HL-60 (cell line): ENCODE data around the gene MRPL20.
A peak's percentile ranks its signal among the peaks of the same experiment; 100 is the strongest.

Source experiments
- DNase-seq, 2 experiments: peaks; one replicate each; pipeline ENCODE4 v3.0.0-alpha.2; 2010 to 2020; ENCODE audit warnings: low read depth in 1 of 2, low spot score in 1 of 2
- H3K27ac ChIP-seq: fragments of 250-450 bp; sonication (Bioruptor Pico); replicated peaks from 2 replicates; pipeline ENCODE4 v1.5.1; 2020; ENCODE audit warnings: mild to moderate bottlenecking, moderate library complexity
- H3K27me3 ChIP-seq: fragments of 250-450 bp; sonication (Bioruptor Pico); 2 replicates; pipeline ENCODE4 v1.5.1; 2021; ENCODE audit warnings: mild to moderate bottlenecking, moderate library complexity; ENCODE audit not compliant: insufficient read depth, poor library complexity, severe bottlenecking
- H3K4me3 ChIP-seq: replicated peaks from 2 replicates; pipeline ENCODE4 v1.5.1; 2011; ENCODE audit warnings: mild to moderate bottlenecking, control low read depth, low read length; ENCODE audit not compliant: insufficient read depth
- GABPA ChIP-seq: IDR thresholded peaks from 2 replicates; pipeline ENCODE4 v1.6.1; 2012; ENCODE audit warnings: low read depth
- POLR2AphosphoS5 ChIP-seq: IDR thresholded peaks from 2 replicates; pipeline ENCODE4 v1.6.1; 2012; ENCODE audit warnings: low read depth
- SPI1 ChIP-seq: IDR thresholded peaks from 2 replicates; pipeline ENCODE4 v1.6.1; 2012; ENCODE audit warnings: low read depth, mild to moderate bottlenecking, borderline replicate concordance
- TF ChIP-seq, protein P1 (sequence below): IDR thresholded peaks from one replicate; pipeline ENCODE4 v1.5.1; 2011; ENCODE audit warnings: low read length, control low read depth, inconsistent platforms; ENCODE audit not compliant: insufficient read depth
- TF ChIP-seq, protein P2 (sequence below): IDR thresholded peaks from 2 replicates; pipeline ENCODE4 v1.6.1; 2012; ENCODE audit warnings: low read depth; ENCODE audit not compliant: insufficient replicate concordance

Gene MRPL20

DNA sequence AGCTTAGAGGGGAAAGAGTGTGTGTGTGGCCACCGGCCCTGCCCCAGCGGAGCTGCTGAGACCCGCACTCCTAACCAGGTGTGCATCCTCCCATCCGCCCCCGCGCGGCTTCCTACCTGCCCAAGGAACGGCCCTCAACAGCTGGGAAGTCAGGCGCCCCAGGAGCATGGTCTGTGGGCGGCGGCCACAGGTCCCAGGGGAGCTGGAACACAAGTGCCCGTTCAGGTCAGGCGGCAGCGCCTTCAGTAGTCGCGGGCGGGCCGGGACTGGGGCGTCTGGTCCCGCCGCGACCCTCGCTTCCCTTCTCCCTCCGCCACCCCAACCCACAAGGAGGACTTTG lies 32.5 kb downstream of the MRPL20 start:
- H3K4me3 ChIP-seq: peak overlapping the region; percentile 98
- H3K27ac ChIP-seq: peak overlapping the region; percentile 91
- peak; percentile 16 to 47 for DNase-seq
- TF ChIP-seq, protein P1, sequence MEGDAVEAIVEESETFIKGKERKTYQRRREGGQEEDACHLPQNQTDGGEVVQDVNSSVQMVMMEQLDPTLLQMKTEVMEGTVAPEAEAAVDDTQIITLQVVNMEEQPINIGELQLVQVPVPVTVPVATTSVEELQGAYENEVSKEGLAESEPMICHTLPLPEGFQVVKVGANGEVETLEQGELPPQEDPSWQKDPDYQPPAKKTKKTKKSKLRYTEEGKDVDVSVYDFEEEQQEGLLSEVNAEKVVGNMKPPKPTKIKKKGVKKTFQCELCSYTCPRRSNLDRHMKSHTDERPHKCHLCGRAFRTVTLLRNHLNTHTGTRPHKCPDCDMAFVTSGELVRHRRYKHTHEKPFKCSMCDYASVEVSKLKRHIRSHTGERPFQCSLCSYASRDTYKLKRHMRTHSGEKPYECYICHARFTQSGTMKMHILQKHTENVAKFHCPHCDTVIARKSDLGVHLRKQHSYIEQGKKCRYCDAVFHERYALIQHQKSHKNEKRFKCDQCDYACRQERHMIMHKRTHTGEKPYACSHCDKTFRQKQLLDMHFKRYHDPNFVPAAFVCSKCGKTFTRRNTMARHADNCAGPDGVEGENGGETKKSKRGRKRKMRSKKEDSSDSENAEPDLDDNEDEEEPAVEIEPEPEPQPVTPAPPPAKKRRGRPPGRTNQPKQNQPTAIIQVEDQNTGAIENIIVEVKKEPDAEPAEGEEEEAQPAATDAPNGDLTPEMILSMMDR: no peak
- TF ChIP-seq SPI1: no peak
- no peak for TF ChIP-seq GABPA
- TF ChIP-seq, protein P2, sequence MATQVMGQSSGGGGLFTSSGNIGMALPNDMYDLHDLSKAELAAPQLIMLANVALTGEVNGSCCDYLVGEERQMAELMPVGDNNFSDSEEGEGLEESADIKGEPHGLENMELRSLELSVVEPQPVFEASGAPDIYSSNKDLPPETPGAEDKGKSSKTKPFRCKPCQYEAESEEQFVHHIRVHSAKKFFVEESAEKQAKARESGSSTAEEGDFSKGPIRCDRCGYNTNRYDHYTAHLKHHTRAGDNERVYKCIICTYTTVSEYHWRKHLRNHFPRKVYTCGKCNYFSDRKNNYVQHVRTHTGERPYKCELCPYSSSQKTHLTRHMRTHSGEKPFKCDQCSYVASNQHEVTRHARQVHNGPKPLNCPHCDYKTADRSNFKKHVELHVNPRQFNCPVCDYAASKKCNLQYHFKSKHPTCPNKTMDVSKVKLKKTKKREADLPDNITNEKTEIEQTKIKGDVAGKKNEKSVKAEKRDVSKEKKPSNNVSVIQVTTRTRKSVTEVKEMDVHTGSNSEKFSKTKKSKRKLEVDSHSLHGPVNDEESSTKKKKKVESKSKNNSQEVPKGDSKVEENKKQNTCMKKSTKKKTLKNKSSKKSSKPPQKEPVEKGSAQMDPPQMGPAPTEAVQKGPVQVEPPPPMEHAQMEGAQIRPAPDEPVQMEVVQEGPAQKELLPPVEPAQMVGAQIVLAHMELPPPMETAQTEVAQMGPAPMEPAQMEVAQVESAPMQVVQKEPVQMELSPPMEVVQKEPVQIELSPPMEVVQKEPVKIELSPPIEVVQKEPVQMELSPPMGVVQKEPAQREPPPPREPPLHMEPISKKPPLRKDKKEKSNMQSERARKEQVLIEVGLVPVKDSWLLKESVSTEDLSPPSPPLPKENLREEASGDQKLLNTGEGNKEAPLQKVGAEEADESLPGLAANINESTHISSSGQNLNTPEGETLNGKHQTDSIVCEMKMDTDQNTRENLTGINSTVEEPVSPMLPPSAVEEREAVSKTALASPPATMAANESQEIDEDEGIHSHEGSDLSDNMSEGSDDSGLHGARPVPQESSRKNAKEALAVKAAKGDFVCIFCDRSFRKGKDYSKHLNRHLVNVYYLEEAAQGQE: no peak
- TF ChIP-seq POLR2AphosphoS5: no peak
- H3K27me3 ChIP-seq: no peaks in the 10 kb centered on the region

DNA sequence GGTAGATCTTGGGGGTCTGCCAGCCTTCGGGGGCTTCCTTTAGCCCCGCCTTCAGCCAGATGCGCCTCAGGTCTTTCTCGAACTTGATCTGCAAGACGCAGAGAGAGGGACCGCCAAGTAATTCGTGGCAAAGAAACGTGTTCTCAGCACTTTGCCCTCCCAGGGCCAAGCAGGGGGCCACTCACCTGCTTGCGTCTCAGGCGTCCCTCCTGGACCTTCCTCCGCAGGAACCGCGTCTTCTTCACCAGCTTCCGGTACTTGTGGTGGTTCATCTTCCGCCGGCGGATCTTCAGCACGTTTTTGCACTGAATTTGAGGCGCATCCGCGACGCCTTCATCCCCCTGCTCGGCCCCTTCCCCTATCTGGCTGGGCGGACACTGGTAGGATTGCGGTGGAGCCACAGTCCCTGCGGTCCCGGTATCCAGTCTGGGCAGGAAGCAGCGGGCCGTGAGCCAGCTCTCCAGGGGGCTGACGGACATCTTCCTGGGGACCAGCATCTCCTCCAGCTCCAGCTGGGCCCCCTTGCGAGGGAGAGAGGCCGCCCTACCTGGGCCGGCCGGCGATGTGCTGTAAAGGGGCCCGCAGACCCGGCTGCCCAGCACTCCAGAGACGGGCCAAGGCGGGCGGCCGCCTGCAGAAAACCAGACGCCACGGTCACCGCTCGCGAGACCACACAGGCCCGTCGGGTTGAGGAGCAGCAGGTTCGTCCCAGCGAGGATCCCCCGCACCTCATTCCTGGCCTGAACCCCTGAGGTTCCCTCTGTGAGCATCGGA lies 33.1 kb downstream of the MRPL20 start:
- TF ChIP-seq, protein P2: no peak
- TF ChIP-seq GABPA (no peak), POLR2AphosphoS5 (no peak), SPI1 (no peak)
- TF ChIP-seq, protein P1: no peak
- H3K27ac ChIP-seq: peak overlapping the region; percentile 91

DNA sequence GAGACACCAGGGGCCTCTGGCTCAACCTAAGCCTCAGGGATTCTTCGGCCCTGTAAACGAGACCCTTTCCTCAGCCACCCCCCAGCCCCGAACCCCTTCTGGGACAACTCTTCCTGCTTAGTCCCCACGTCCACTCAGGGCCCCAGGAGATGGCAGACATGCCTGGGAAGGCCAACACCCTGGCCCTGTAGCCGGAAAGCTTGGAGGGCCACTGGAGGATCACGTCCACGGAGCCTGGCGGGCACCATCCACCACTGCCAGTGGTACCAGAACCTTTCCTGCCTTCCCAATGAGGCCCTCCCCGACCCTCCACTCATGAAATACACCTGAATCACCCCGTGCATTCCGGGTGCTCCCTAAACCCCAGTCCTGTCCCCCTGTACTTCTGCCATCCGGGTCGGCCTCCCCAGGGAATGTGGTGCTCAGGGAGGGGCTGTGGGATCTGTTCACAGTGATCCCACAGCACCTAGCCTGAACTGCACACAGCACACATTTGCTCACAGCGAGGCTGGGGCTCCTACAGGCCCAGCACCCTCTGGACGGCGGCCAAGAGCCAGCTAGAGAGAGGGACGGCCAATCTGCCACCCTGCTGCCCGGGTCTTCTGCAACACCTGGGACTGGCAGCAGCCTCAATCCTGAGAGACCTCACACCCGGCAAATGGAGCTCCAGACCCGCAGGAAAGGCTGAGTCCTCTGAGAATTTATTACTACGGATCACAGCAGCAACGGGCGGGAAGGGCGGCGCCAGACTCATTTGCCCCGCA lies 33.9 kb downstream of the MRPL20 start:
- Histone ChIP-seq H3K4me3 (no peak overlapping the region), H3K27ac (no peak overlapping the region), H3K27me3 (no peaks in the 10 kb centered on the region)
- DNase-seq: no peak
- TF ChIP-seq GABPA (no peak), SPI1 (no peak), POLR2AphosphoS5 (no peak)
- TF ChIP-seq, protein P1: no peak
- TF ChIP-seq, protein P2: no peak

More for the DNA sequence above, 33.1 kb downstream of the MRPL20 start:
- no peak for DNase-seq
- H3K4me3 ChIP-seq: peak overlapping the region; percentile 98
- no peaks in the 10 kb centered on the region for H3K27me3 ChIP-seq
